HG03565 (cell line): ENCODE results near the gene CALY.

ENCODE experiments used
- ATAC-seq: cut with Tn5 transposase; IDR thresholded peaks from one replicate; pipeline ENCODE4 v1.9.1; 2021; ENCODE audit warnings: mild to moderate bottlenecking, moderate library complexity; ENCODE audit not compliant: unreplicated experiment

Gene CALY

DNA sequence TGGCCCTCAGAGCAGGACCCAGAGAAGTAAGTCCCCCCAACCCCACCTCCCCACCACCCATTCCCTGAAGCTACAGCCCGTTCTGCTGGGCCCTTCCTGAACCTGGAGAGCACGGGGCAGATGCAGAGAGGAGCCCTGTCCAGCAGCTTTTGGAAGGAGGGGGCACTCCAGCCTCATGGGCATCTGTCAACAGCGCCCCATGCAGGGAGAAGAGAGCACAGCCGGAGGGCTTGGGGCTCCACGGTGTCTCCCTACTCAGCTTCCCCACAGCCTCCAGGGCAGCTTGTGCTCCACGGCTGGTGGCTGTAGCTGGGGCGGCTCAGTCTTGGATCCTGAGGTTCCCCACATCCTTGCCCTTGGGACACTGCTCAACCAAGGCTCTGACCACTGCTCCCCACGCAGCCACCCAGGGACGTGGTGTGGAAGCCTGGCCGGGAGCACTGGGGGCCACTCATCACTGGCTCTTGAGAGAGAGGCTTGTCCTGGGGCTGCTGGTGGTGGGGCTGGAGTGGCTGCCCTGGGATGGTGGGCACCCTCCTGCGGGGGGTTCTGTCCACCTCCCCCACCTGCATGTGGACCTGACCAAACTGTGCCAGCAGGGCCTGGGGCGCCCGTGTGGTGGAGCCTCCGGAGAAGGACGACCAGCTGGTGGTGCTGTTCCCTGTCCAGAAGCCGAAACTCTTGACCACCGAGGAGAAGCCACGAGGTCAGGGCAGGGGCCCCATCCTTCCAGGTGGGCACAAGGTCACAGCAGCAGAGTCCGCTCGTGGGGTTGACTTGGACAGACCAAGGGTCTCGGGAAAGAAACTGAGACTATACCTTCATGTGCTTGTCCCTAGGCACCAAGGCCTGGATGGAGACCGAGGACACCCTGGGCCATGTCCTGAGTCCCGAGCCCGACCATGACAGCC, 15.0 kb upstream of the CALY start:
- no peak for ATAC-seq

DNA sequence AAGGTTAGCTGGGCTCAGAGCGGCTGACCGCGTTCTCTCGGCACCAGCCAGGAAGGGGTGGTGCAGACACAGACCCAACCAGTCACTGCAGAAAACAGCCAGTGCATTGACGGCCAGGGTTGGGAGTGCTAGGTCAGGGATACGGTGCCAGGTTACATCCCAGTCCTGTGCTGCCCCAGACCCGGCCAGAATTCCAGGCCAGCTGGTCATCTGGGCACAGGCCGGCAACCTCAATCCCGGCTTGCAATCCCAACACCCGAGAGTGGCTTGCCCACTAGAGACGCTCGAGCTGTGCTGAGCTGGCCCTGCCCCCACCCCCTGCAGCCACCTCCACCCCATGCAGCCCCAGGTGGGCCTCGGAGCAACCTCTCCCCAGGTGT, 14.2 kb upstream of the CALY start:
- ATAC-seq = no peak

DNA sequence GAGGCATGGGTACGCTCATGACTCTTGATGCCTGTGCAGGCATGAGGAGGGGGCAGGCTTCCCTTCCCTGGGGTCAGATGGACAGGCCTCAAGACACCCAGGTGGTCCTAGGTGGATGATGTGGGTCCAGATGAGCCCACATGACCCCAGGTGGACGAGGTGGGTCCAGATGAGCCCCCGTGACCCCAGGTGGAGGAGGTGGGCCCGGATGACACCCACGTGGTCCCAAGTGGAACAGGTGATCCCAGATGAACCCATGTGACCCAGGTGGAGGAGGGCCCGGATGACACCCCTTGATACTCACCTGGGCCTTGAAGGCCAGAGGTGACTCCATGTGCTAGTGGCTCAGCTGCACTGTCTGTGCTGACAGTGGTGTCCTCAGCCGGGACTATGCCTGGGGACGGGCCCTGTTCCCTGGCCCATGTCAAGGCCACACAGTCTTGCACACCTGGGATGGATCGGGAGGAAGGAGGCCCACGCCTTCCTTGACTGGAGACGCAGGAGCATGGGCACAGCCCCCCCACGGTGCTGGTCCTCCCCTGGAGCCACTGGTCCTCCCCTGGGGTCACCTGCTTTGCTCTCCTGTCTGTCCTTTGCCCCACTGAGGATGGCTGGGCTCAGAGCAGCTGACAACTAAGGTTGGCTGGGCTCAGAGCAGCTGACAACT, 13.7 kb upstream of the CALY start:
- no peak for ATAC-seq

DNA sequence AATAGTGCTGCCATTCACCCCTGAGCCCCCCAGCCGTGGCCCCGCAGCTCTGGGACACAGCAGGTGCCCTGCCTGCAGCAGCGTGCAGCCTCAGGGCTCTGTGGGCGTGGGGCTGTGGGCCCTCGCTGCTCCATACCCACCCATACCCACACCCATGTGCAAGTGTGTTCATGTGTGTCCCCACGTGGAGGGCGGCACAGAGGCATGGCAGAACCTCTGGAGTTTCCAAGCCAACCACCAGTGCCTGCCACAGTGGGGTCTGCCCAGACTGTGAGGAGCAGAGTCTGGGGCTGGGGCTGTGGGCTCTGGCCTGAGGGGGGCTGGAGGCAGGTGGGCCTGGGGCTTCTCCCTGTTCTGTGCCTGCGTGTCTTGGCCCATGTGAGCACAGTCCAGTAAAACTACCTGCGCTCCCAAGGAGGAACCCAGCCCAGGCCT, 12.9 kb upstream of the CALY start:
- ATAC-seq = no peak

DNA sequence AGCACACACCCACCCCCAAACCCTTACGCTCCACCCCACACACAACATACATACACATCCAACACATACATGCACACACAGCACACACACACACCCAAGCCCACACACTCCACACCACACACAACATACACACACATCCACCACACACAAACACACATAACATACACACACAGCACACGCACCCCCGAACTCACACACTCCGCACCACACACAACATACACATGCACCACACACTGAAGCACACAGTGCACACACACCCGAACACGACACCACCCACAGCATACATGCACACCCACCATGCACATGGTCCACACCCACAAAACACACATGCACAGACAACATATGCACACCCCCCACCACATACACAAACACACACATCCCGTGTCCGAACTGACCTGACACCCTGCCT, 12.5 kb upstream of the CALY start:
- ATAC-seq = no peak

DNA sequence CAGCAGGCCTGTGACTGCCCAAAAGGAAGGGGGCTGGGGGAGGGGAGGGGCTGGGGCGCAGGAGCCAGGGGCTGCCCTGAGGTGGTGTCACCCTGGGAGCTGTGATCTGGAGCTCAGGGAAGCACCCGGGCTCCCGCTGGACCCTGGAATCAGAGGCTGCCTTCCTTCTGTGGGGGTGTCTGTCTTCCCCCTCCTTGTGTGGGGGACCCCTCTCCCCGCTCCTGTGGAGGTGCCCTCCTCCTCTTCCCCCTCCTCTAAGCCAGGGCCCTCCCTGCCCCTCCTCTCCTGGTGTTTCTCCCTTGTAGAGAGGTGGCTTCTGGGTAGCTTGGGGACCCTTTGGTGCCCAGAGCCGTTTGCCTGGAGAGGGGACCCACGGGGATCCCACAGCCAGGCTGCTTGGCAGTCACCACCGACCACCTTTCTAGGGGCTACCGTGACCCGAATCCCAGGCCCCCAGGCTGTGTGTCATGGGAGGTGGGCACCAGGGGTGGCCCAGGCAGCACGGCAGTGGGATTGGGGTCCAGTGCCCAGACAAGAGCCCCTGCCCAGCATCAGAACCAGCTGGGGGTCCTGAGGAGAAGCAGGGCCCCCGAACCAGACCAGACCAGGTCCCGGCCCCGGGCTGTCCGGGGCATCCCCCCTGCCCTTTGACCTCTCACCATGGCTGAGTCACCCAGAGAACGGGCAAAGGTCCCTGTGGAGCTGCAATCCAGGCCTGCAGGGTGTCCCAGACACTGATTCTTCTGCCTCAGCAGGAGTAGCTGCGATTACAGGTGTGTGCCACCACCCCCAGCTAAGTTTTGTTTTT, 11.2 kb upstream of the CALY start:
- no peak for ATAC-seq

DNA sequence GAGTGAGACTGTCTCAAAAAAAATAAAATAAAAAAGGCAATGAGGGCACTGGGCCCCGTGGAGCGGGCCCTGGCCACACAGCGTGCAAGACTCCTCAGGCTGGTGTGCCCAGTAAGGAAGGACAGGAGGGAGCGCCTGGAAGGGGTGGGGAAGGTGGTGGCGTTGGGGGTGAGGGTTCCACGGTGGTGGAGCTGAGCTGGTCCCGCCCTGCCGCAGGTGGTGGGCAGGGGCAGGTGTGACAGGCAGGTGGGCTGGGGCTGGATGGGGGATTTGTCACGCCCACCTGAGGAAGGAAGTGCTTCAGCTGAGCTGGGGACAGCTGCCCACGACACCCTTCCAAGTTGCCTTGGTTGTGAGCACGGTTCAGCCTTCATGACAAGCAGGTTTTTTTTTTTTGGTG, 9.7 kb upstream of the CALY start:
- ATAC-seq = no peak

DNA sequence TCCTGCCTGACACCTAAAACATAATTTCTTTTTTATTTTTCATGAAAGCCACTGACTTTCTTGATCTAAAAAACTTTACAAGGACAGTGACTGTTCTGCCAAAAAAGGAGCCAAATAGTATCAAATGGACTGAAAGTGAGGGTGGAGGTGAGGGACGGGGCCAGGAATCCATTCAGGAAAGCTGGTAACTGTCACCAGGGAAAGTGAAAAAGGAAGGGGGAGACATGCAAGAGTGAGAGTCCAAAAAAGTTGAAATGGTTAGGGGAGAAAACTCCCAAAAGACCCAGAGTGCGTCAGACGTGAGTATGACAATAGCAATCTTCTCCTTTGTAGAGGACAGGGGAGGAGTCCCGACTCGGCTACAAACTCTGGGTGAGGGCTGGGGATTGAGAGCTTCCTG, 7.5 kb upstream of the CALY start:
- no peak for ATAC-seq

DNA sequence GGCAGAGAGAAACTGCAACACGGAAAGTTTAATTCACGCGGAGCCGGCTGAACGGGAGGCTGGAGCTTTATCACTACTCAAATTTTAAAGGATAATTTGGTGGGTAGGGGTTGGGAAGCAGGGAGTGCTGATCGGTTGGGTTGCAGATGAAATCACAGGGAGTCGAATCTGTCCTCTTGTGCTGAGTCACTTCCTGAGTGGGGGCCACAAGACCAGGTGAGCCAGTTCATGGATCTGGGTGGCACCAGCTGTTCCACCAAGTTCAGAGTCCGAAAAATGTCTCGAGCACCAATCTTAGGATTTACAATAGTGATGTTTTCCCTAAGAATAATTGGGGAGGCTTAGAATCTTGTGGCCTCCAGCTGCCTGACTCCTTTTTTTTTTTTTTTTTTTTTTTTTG, 6.9 kb upstream of the CALY start:
- ATAC-seq = no peak

DNA sequence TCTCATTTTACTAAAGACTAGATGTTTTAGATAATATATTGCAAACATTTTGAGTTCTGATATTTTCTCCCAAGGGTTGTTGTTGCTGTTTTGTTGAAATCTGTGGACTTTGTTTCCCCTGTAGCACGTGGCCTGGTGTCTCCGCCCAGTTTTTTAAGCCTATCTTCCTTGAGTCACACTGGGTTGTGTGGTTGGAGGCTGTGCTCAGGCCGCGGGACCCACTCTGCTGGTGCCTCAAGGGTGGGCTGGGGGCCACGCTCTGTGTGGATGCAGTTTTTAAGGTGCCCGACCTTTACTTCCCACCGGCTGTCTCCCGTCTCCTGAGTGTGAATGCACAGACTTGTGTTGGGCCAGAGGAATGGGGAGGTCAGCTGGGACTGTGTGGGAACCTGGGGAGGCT, 6.2 kb upstream of the CALY start:
- no peak for ATAC-seq

DNA sequence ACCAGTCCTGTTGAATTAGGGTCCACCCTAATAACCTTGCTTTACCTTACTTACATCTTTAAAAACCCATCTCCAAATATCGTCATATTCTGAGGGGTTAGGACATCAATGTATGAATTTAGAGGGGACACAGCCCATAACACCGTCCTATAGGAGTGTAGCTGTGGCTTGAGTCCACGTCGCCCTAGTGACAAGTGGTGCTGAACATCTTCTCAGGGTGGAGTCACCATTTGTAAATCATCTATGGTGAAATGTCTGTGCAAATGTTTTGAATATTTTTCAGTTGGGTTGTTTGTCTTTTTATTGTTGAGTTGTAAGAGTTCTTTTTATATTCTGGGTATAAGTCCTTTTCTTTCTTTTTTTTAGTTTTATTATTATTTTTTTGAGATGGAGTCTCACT, 5.3 kb upstream of the CALY start:
- ATAC-seq = no peak

DNA sequence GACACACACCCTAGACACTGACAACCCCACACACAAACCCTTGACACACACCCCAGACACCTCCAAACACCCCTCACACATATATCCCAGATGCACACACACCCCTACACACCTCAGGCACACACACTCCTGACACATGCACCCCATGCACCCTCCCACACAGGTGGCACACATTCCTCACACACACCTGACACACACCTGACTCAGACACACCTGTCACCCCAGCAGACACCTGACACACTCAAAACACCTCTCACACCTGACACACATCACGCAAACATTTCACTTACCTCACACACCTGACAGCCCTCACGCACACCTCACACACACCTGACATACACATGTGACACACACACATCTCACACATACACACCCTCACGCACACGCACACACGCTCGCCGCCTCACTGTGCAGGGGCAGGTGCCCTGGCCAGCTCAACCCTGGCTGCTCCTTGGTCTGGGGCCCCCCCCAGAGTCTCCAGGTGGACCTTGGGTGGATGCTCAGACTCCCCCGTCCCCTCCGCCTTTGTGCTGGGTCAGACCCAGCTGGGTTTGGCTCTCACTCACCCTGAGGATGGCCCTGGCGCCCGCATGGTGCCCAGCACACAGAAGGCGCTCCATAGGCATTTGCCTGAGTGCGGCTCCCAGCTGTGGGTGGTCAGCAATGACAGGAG, 3.1 kb upstream of the CALY start:
- ATAC-seq = no peak

DNA sequence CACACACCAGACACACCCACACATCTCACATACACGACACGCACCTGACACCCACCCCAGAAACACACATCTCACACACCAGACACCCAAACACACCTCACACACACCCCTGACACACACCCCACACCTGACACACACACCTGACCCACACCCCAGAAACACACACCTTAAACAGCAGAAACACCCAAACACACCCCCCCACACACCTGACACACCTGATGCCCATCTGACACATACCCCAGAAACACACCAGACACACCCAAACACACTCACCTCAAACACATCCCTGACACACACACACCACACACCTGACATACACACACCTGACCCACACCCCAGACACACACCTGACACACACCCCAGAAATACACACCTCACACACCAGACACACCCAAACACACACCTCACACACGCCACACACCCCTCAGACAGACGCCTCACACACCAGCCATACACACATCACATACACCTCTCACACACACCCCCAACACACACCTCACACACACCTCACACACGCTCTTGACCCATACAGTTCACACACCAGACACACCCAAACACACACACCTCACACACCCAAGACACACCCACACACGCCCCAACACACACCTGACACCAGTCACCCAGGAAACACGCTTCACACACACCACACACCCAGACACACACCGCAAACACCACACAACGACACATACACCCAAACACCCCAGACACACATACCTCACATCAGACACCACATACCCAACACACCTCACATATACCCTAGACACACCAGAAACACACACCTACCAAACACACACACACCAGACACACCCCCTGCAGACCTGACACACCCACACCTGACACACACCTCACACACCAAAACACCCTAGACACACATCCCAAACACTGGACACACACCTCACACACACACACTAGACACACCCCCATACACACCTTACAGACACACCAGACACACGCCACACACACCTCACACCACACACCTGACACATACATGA, 1.7 kb upstream of the CALY start:
- no peak for ATAC-seq

DNA sequence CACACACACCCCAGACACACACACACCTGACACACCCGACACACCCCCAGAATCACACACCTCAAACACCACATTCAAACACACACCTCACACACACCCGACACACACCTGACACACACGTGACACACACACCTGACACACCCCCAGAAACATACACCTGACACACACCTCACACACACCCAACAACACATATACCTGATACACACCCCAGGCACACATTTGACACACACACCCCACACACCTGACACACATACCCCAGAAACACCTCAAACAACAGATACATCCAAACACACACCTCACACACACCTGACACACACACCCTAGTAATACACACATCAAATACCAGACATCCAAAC, 652 bp upstream of the CALY start:
- no peak for ATAC-seq

DNA sequence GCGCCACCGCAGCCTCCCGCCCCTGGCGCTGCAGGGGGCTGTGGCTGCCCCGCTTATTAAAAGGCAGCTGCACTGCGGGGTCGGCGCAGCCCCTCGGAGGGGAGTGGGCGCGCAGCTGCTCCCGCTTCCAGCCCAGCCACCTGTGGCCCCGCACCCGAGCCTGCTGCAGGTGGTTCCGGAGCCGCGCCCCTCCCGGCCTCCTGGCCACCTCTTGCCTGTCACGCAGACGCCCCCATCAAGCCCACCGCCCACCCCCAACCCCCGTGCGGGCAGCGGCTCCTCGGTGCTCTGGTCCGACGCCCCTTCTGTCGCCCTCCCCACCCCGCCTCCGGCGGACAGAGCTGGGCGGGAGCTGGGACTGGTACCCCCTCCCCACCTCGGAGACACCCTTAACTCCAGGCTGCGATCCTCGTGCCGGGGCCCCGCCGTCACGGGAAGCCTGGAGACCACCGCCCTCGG, 549 bp downstream of the CALY start:
- no peak for ATAC-seq

DNA sequence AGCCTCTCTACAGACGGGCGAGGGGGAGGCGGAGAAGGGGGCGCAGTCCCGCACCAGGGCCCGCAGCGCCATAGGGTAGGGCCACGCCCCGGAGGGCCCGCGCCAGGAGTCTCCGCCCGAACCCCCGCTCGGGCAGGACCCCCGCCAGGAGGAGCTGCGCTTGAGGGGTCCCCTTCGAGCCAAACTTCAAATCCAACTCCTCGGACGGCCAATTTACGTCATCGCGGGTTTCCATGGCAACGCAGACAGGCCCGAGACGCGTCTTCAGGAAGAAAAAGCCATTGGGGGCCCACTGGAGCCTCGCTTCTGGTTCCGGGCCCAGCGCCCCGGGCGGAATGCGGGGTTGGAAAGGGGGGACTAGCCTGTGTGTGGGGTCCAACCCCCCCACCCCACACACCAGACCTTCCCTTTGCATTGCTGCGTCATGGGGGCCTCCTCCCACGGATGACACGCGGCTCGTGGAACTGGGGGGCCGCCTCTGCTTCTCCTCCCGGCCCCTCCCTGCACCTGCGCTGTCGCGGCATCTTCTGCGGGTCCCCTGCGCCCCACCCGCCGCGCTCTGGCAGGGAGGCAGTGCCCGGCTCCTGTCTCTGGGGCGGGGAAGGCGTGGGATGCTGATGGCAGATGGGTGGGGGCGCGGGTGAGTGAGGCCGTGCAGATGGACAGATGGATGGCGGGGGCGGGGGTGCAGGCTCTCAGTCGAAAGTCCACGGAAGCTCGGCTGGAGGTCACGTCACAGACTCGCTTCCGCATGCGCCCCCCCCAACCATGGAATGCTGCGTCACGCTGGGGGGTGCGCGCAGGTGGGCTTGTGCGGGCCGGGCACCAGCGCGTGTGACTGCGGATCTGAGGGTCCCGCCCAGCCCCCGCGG, 1.2 kb downstream of the CALY start:
- no peak for ATAC-seq

DNA sequence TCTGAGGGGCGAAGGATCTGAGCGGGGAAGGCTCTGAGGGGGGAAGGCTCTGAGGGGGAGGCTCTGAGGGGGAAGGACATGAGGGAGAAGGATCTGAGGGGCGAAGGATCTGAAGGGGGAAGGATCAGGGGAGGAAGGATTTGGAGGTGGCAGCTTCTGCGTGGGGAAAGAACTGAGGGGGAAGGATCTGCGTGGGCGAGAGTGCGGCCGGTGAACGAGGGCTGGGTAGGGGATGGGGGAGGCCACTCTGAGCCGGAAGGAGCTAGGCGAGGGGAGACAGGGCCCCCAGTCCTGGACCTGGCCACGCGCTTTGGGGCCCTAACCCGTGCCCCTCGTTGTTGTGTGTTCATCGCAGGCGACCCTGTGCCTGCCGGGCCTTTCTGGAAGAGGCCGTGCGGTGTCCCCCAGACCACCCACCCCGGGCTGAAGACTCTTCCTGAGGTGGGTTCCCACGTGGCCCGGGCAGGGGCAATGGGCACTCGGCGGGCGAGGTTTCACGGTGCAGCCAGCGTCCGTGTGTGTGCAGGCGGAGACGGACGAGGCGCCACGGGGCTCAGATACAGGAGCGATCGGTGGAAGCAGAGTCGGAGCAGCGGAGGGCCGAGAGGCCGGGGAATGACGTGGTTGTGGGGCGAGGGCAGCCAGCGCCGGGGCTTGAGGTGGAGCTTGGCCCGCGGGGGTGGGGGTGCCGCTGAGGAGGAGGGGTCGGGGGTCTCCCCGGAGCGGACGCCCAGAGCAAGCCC, 2.0 kb downstream of the CALY start:
- no peak for ATAC-seq
